Endothelial cell of umbilical vein (primary cell): ENCODE data around the gene DESI1. TPM values are rescaled to one million over a fixed set of nuclear protein-coding genes. Genes with fewer than 3 reads are reported as not detected.
A peak's percentile ranks its signal among the peaks of the same experiment; 100 is the strongest.

Experiments used
- BruUV-seq: library from RNA; stranded (reverse); fragments of 400-500 nt; replicated peaks from 2 replicates; lab custom pipeline; 2021; lab: Mats Ljungman, UMichigan
- CTCF ChIA-PET: fragments of 300-600, 350-600 bp; sonication (Branson Sonifier 250); formaldehyde crosslinking; loops from one replicate; lab custom pipeline; 2021; ENCODE audit warnings: antibody characterized with exemption, inconsistent platforms; lab: Charles Lee
- POLR2A ChIA-PET: fragments of 300-600, 350-600 bp; sonication (Branson Sonifier 250); formaldehyde crosslinking; loops from one replicate; lab custom pipeline; 2021; ENCODE audit warnings: antibody characterized with exemption, inconsistent platforms; lab: Charles Lee
- DNase-seq: peaks from one replicate; pipeline ENCODE4 v3.0.0-alpha.2; 2011; ENCODE audit warnings: low read depth, low spot score
- FAIRE-seq: peaks from 2 replicates; lab custom pipeline; 2011; peaks lifted over from hg19 to GRCh38; lab: Jason Lieb, UNC
- H2AFZ ChIP-seq: 2 replicates; pipeline ENCODE4 v1.6.0; 2012; ENCODE audit warnings: low read depth, low read length, control low read depth, inconsistent platforms
- H3K27ac ChIP-seq: 2 replicates; pipeline ENCODE4 v1.5.1; 2011; ENCODE audit warnings: low read depth, mild to moderate bottlenecking, control low read depth, low read length, moderate library complexity; ENCODE audit not compliant: insufficient read depth
- H3K27me3 ChIP-seq, 2 experiments: 2 replicates each; pipeline versions ENCODE4 v1.6.0 to v1.6.1; 2011; ENCODE audit warnings: low read length in 2 of 2, mixed read lengths in 1 of 2; ENCODE audit not compliant: control insufficient read depth in 2 of 2, insufficient read depth in 2 of 2
- H3K36me3 ChIP-seq, 2 experiments: 2 replicates in 1 of 2; 3 replicates in 1 of 2; pipeline ENCODE4 v1.5.1; 2011; ENCODE audit warnings: low read length in 2 of 2, mild to moderate bottlenecking in 1 of 2, moderate library complexity in 1 of 2; ENCODE audit not compliant: control insufficient read depth in 2 of 2, insufficient read depth in 2 of 2; ENCODE audit errors: extremely low read depth in 1 of 2
- H3K4me1 ChIP-seq: 3 replicates; pipeline ENCODE4 v1.5.1; 2011; ENCODE audit warnings: mild to moderate bottlenecking, low read length; ENCODE audit not compliant: control insufficient read depth, insufficient read depth; ENCODE audit errors: extremely low read depth
- H3K4me2 ChIP-seq: 2 replicates; pipeline ENCODE4 v1.6.1; 2011; ENCODE audit warnings: low read length, control low read depth, mixed read lengths; ENCODE audit not compliant: insufficient read depth
- H3K4me3 ChIP-seq, 3 experiments: fragments of 200-600 bp in 1 of 3; sonication (generic), shearing (Covaris generic) in 1 of 3; replicated peaks in 1 of 3; 2 replicates each; pipeline ENCODE4 v1.5.1; 2011 to 2016; ENCODE audit warnings: control low read depth in 3 of 3, low read length in 3 of 3, mild to moderate bottlenecking in 2 of 3, inconsistent platforms in 1 of 3, low read depth in 1 of 3, moderate library complexity in 1 of 3; ENCODE audit not compliant: insufficient read depth in 1 of 3
- H3K79me2 ChIP-seq: 2 replicates; pipeline ENCODE4 v1.6.0; 2012; ENCODE audit warnings: low read length, inconsistent platforms; ENCODE audit not compliant: control insufficient read depth, insufficient read depth
- H3K9ac ChIP-seq: replicated peaks from 2 replicates; pipeline ENCODE3; 2011; ENCODE audit warnings: low read length, control low read depth; ENCODE audit not compliant: insufficient read depth; ENCODE audit errors: extremely low read depth
- H3K9me1 ChIP-seq: replicated peaks from 3 replicates; pipeline ENCODE4 v1.6.0; 2011; ENCODE audit warnings: mild to moderate bottlenecking, low read length; ENCODE audit not compliant: control insufficient read depth, insufficient read depth; ENCODE audit errors: extremely low read depth
- H3K9me3 ChIP-seq: replicated peaks from 2 replicates; pipeline ENCODE4 v1.5.1; 2012; ENCODE audit warnings: low read length, inconsistent platforms; ENCODE audit not compliant: control insufficient read depth, insufficient read depth
- H4K20me1 ChIP-seq: replicated peaks from 2 replicates; pipeline ENCODE3; 2011; ENCODE audit warnings: mild to moderate bottlenecking, low read length; ENCODE audit not compliant: control insufficient read depth, insufficient read depth; ENCODE audit errors: extremely low read depth
- CTCF ChIP-seq, 2 donors: IDR thresholded peaks; 1 replicate in 1 of 2; 2 replicates in 1 of 2; pipeline ENCODE4 v1.5.1; 2011; ENCODE audit warnings: low read length in 2 of 2, mild to moderate bottlenecking in 2 of 2, moderate library complexity in 2 of 2, control low read depth in 1 of 2, inconsistent platforms in 1 of 2, low read depth in 1 of 2; ENCODE audit not compliant: insufficient read depth in 1 of 2; ENCODE audit errors: extremely low read depth in 1 of 2
- FOS ChIP-seq: IDR thresholded peaks from 2 replicates; pipeline ENCODE4 v1.6.1; 2011; ENCODE audit warnings: mild to moderate bottlenecking, low read length, moderate library complexity, borderline replicate concordance; ENCODE audit not compliant: insufficient read depth
- JUN ChIP-seq: IDR thresholded peaks from 2 replicates; pipeline ENCODE4 v1.6.1; 2011; ENCODE audit warnings: borderline replicate concordance, low read depth; ENCODE audit not compliant: insufficient read length, insufficient read depth
- MYC ChIP-seq: IDR thresholded peaks from one replicate; pipeline ENCODE4 v1.6.1; 2011; ENCODE audit warnings: mild to moderate bottlenecking, low read depth, low read length
- POLR2A ChIP-seq: IDR thresholded peaks from 2 replicates; pipeline ENCODE4 v1.6.1; 2012; ENCODE audit warnings: low read depth, mild to moderate bottlenecking, control low read depth, low read length
- dilution Hi-C: fragments of 300-500 bp; cut with MboI; formaldehyde crosslinking; loops from one replicate; pipeline ENCODE4 v1.15.0; 2019; ENCODE audit warnings: low sequenced_read_pairs; ENCODE audit not compliant: extremely low pct_ligation_motif_present
- intact Hi-C: fragments of 100-400 bp; cut with micrococcal nuclease; formaldehyde crosslinking; loops from one replicate; pipeline ENCODE4 v1.10.0; 2022
- polyA plus RNA-seq, 4 experiments: library from polyadenylated mRNA; depleted of rRNA in 3 of 4; stranded (reverse) in 3 of 4; unstranded in 1 of 4; fragments of >200 nt; gene quantifications; 2 replicates each; pipeline versions ENCODE4 v1.2.1 to v1.2.3, GENCODE V29; 2011 to 2012; ENCODE audit warnings: missing spikeins in 1 of 4
- total RNA-seq: library from RNA; stranded (reverse); gene quantifications from 2 replicates; pipeline ENCODE4 v1.2.3, GENCODE V29; 2021

The DESI1 gene
- total and polyA plus RNA-seq, 2 donors (not counting 3 experiments of a cell fraction or from before 2014, with no cell fraction given), result 36.8 to 59.1 TPM

DNA sequence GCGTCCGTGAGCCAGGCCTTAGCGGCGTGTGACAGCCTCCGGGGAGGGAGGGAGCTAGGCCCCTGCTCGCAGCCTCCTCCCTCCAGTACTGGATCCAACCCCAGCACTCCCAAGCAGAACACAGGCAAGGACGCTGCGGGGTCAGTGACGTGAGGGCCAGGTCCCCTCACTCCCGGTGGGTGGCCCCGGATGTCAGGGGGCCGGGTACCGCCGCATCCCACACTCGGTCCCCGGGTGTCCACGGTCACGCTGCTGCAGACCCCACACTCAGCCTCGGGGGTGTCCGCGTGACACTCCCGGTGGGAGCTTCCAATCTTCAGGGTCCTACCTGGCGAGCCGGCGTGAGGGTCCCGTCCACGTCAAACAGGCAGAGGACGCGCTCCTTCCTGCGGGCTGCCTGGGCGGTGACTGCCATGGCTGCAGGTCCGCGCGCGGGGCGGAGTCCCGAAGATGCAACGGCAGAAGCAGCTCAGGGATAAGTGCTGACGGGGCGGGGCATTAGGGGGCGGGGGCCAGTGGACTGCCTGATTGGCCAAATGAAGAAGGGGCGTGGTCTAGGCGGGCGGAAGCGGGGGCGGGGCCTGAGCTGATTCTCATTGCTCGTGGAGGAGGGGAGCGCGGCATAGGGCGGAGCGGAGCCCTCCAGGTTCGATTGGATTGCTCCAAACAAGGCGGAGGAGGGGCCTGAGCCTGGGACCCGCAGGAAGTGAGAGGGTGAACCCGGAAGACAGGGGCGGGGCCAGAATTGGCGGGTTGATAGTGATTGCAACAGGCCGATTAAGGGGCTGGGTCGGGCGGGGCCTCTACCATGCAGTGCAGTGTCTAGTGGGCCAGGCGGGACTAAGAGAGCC lies 31.2 kb downstream of the DESI1 start, which contains the start of gene PMM1:
Gene PMM1, minus strand, starts transcription at position 450 of the 851 bp plus-strand sequence. Its CDS starts 35 bp downstream, at position 415.
- Histone ChIP-seq H3K4me1 (peaks cover 6% of the 10 kb centered on the region), H3K27ac (peak within 1 kb of the TSS; percentile 30), H3K36me3 (no peaks in the 10 kb centered on the region), H3K9me3 (no peaks in the 10 kb centered on the region), H3K27me3 (no peaks in the 10 kb centered on the region), H3K9ac (peak within 1 kb of the TSS; percentile 55), H3K79me2 (peaks cover 2% of the 10 kb centered on the region), H3K4me2 (peak within 1 kb of the TSS; percentile 57), H3K4me3 (peak within 1 kb of the TSS; percentile 25 to 70 (median 54)), H4K20me1 (no peaks in the 10 kb centered on the region), H2AFZ (peak within 1 kb of the TSS; percentile 82), H3K9me1 (no peaks in the 10 kb centered on the region)
- intact Hi-C loops, result loop anchor here (1.0 kb wide), 1 partner anchor 45 kb away; the partner anchor contains the start of gene POLR3H
- TF ChIP-seq POLR2A (peak; percentile 65), MYC (no peak)
- peak; percentile 99 for FAIRE-seq
- DNase-seq, result peak; percentile 100
- dilution Hi-C loops, result no loop called here
- CTCF ChIA-PET, result interaction anchor here (0.7 to 3.7 kb wide), 19 partner anchors 8 to 186 kb away, joined by 3 to 35 read pairs (median 6); partner anchors contain the start of genes DESI1, POLR3H and XRCC6
- POLR2A ChIA-PET, result interaction anchor here (0.5 to 1.9 kb wide), 12 partner anchors 8 to 1549 kb away, joined by 3 to 9 read pairs (median 4); partner anchors contain the start of genes DESI1, POLR3H and XRCC6
- BruUV-seq, result TSS peak; percentile 13

GRCh38 chr22:41587347-41587723 lies 33.5 kb downstream of the DESI1 start:
- Histone ChIP-seq H3K4me2 (no peak overlapping the region), H3K27me3 (no peaks in the 10 kb centered on the region), H3K36me3 (no peaks in the 10 kb centered on the region), H3K9ac (no peak overlapping the region), H3K9me1 (no peaks in the 10 kb centered on the region), H4K20me1 (no peaks in the 10 kb centered on the region), H3K4me1 (peaks cover 6% of the 10 kb centered on the region), H3K4me3 (no peak overlapping the region), H2AFZ (no peak overlapping the region), H3K27ac (no peak overlapping the region), H3K79me2 (peaks cover 2% of the 10 kb centered on the region), H3K9me3 (no peaks in the 10 kb centered on the region)
- ChIA-PET POLR2A (no interaction called here), CTCF (interaction anchor here (1.3 kb wide), 1 partner anchor 44 kb away, joined by 3 read pairs; no protein-coding TSS in a partner anchor)
- TF ChIP-seq FOS (no peak), JUN (no peak), CTCF (IDR thresholded peaks at IDR 0.05; ENCODE audit: extremely low read depth in 1 of 2, insufficient read depth in 1 of 2, low read depth in 1 of 2, low read length in 2 of 2) (no peak)
- no TSS peak for BruUV-seq
- intact Hi-C loops, result no loop called here
- dilution Hi-C loops, result no loop called here
- DNase-seq (no peak), FAIRE-seq (no peak)
